DMS153 (cell line): Measurements from ENCODE around the gene TBATA.

Experiments used
- DNase-seq: peaks from one replicate; lab custom pipeline; 2025; lab: John Stamatoyannopoulos, UW

Gene TBATA

DNA sequence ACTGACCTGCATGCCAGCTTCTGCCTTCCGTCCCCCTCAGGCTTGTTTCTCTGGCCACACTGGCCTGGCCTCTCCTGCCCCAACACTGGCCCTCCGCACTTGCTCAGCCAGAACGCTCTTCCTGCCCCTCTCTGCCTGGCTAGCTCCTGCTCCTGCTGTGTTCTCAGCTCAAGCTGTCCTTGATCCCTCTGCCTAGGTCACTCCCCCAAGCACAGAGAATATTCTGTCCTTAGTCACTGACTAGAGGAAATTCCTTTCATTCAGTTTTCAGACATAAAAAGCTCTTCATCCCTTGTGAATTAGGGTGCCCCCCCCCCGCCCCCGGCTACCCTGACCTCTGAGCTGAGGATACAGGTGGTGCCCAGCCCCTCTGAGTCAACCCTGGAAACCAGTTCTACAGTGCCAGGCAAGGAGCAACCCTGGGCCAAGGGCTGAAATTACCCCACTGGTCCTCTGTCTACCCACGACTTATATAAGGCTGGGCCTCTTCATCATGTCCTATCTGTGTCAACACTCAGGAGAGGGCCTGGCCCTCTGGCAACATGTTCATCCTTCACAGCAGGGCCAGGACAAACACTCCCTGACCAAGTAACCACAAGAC is 23.9 kb upstream of the TBATA start:
- no peak for DNase-seq

GRCh38 chr10:70807556-70807955 is 22.4 kb upstream of the TBATA start:
- no peak for DNase-seq

GRCh38 chr10:70806841-70807240 is 21.7 kb upstream of the TBATA start:
- DNase-seq = no peak

- no peak for DNase-seq
These were observed 20.5 kb upstream of the TBATA start for GRCh38 chr10:70805619-70806215.

DNA sequence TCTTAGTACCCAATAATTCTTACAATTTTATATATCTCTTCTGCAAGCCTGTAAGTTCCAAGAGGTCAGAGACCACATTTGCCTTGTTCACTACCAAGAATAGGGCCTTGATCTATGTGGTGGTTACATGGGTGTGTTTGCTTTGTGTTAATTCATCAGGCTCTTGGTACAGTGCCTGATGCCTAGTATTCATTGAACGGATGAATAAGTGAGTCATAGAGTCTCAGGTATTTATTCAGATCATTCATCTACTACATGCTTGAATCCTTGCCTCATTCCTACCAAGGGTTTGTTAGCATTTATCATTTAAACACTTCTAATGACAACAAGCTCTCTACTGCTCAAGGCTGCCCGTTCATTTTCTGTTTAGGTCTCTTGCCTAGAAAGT is 19.2 kb upstream of the TBATA start:
- DNase-seq = peak; percentile 41

- DNase-seq = peak; percentile 98
These were observed 18.7 kb upstream of the TBATA start for GRCh38 chr10:70803775-70804420.

DNA sequence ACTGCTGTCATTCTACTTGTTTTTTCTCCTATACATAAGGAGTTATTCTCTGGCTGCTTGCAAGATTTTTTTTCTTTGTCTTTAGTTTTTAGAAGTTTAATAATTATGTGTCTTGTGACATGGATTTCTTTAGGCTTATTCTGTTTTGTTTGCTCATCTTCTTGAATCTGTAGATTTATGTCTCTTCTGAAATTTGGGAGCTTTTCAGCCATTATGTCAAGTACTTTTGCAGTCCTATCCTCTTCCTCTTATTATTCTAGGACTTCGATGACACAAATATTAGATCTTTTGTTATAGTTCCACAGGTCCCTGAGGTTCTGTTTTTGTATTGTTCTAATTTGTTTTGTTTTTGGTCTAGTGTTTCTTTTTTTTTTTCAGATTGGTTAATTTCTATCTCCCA is 16.7 kb upstream of the TBATA start:
- DNase-seq = no peak

- DNase-seq = no peak
These were observed 13.9 kb upstream of the TBATA start for GRCh38 chr10:70799124-70799523.

DNA sequence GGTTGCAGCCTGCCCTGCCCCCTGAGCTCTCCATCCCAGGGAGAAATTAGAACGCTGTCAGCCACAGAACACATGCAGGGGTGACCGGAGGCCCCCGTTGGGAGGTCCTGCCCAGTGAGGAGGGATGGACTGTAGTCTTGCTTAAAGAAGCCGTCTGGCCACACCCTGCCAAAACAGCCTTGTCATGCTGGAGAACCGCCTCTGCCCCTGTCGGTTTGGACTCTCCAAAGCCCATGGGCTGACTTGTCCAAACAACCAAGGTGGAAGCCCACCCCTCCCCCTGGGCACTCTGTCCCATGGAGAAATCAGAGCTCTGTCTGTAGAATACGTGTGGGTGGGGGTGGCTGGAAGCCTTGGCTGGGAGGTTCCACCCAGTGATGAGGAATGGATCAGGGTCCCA is 12.7 kb upstream of the TBATA start:
- no peak for DNase-seq

DNA sequence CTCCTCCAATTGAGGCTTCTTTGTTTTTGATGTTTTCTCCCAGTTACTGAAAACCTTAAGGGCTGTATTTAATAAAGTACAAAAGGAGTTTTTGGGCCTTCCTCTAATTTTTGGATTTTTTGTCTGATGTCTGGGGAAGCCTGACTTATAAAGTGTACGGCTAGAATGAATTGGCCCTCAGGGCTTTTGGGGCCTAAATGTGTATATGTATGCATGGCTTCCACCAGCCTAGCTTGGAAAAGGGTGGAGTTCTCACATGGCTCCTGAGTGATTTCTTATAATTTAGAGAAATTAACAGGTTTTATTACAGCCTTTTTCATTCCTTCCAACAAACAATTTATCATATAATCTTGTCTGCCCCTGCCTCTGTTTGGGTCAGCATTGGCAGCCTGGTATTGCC is 10.4 kb upstream of the TBATA start:
- no peak for DNase-seq

- DNase-seq = no peak
These were observed 6.3 kb upstream of the TBATA start for GRCh38 chr10:70791386-70792039.

DNA sequence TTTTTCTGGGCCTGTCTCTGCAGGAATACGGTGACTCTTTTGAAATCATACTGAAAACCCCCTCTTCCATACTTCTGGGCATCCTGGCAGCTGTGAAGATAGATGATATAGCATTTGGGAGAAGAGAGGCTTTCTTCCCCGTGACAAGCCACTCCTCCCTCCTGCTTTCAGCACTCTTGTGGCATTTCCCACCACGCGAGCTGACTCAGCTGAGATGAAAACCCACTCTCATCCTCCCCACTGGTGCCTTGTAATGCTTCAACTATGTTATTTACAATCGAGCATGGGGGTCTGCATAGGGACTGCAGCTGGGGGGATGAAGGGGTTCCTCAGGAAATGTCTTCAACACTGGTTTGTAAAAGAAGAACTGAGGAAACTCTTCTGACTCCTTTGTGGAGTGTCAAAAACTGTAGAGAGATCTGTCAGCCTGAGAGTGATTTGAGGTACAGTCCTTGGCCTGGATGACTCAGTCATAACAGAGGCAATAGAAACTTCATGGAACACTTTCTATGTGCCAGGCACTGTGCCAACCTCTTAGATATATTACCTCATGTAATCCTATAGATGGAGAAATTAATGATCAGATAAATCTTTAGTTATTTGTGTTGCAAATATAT is 1.7 kb upstream of the TBATA start:
- DNase-seq = no peak

- no peak for DNase-seq
These were observed 706 bp downstream of the TBATA start for GRCh38 chr10:70784471-70784870.

GRCh38 chr10:70784016-70784415 is 1.2 kb downstream of the TBATA start:
- DNase-seq = no peak

DNA sequence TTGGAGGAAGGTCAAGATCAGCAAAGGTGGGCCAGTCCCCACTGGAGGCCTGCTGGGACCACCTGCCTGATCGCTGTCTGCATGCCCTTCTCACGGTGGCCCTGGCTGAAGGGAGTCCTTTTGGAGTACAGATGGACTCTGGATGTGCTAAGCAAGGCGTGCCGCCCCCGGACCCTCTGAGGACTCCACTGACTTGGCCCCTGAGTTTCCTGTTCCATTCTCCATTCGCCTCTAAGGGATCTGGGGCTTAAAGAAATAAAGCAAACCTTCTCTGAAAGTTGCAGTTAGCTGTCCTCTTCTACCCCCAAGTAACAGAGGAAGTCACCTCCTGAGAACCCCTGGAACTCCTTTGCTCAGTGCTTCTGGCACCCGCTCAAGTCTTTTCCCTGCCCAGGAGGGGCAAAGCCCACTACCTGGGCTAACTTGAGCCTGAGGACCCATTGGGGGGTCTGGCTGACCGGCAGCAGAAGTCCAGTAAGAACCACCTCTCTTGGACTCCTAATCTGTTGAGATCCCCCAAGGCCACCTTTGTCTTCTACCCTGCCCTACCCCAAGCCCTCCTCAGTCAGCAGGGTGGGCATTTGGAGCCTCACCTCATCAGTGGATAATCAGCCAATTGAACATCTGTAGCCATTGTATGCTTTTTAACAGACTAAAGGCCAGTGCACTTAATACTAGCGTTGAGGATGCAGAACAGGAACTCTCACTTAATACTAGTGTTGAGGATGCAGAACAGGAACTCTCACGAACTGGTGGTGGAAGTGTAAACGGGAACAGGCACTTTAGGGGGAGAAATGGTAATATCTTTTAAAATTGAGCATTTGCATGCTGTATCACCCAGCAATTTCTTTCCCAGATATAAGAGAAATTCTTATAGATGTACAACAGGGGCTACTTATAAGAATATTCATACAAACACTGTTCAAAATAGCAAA is 2.2 kb downstream of the TBATA start:
- no peak for DNase-seq

- no peak for DNase-seq
These were observed 3.0 kb downstream of the TBATA start for GRCh38 chr10:70782086-70782745.

DNA sequence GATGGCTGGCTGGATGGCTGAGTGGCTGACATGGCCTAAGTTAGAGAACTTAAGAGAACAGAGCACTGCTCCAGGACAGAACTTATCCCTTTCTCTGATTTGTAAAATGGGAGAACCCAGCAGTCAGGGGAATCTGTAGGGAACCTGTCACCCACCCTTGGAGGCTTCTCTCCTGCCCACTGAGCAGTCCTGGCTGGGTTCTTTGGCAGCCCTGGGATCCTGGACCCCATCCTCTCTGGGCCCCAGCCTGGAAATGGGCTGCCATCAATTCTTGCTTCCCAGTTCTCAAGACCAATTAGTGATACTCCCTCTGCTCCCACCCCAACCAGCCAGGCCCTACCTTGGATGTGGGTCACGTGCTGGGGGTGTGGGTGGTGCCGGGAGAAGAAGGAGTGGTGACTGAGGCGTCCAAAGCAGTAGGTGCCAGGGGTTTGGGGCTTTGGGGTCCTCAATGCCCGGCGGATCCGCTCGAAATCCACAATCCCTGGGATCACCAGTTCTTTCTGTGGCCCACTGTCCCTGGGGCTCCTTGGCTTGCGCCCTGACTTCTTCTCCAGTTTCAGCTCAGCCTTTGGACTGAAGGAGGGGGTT is 3.6 kb downstream of the TBATA start:
- no peak for DNase-seq

GRCh38 chr10:70780772-70781171 is 4.4 kb downstream of the TBATA start:
- DNase-seq = no peak

DNA sequence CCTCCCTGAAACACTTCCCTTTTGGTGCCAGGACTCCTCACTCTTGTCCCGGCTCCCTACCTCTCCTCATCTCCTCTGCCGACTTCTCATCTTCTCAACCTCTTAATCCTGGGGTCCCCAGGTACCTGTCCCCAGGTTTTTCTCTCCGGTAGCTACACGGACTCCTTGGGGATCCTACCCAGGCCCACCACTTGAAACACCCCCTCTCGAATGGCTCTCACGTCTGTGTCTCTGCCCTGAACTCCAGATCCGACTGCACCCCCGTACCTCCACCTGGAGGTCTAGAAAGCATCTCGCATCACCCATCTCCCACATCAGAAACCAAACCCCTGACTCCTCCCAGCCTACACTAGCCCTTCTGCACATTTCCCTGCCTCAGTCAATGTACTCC is 4.8 kb downstream of the TBATA start:
- DNase-seq = no peak

GRCh38 chr10:70779511-70780369 is 5.4 kb downstream of the TBATA start:
- no peak for DNase-seq
